K562 (cell line): ENCODE data around the gene NCOA1. TPM values are rescaled to one million over a fixed set of nuclear protein-coding genes. Genes with fewer than 3 reads are reported as not detected.

ENCODE experiments used
- ATAC-seq: fragments of 200-7000 bp; cut with Tn5 transposase; 3 replicates; pipeline ENCODE4 v1.9.1; 2020; ENCODE audit warnings: moderate library complexity
- BruUV-seq: library from RNA; stranded (reverse); fragments of 400-500 nt; replicated peaks from 2 replicates; lab custom pipeline; 2021; lab: Mats Ljungman, UMichigan
- CTCF ChIA-PET: fragments of 300-600 bp; formaldehyde crosslinking; extraction: SDS; loops from one replicate; lab custom pipeline; 2021; ENCODE audit warnings: low intra/inter-chr PET ratio; lab: Yijun Ruan, JAX
- POLR2A ChIA-PET: fragments of 300-600, 350-650 bp; sonication (Branson Sonifier 250); formaldehyde crosslinking; extraction: SDS; loops from one replicate; lab custom pipeline; 2021; ENCODE audit warnings: antibody characterized with exemption, inconsistent platforms; lab: Yijun Ruan, JAX
- DNase-seq, 4 experiments: peaks; one replicate each; pipeline versions ENCODE4 v3.0.0 to v3.0.0-alpha.2; 2011 to 2018; ENCODE audit warnings: low spot score in 3 of 4, mixed read lengths in 3 of 4; ENCODE audit errors: extremely low read depth in 1 of 4
- FAIRE-seq: peaks from 2 replicates; lab custom pipeline; 2011; peaks lifted over from hg19 to GRCh38; lab: Jason Lieb, UNC
- H2AFZ ChIP-seq: 2 replicates; pipeline ENCODE4 v1.6.0; 2011; ENCODE audit warnings: low read depth, low read length, control low read depth, inconsistent platforms
- H3K27ac ChIP-seq: fragments of 200-600 bp; 3 replicates; pipeline ENCODE4 v1.8.0; 2011; ENCODE audit warnings: low read depth, mild to moderate bottlenecking, control low read depth, inconsistent platforms, low read length, moderate library complexity, mixed read lengths; ENCODE audit errors: extremely low read depth
- H3K27me3 ChIP-seq, 2 experiments: fragments of 300-600 bp in 1 of 2; 2 replicates in 1 of 2; 3 replicates in 1 of 2; pipeline versions ENCODE4 v1.6.0 to v1.8.0; 2011; ENCODE audit warnings: inconsistent platforms in 2 of 2, low read length in 2 of 2, mild to moderate bottlenecking in 1 of 2, mixed read lengths in 1 of 2, moderate library complexity in 1 of 2; ENCODE audit not compliant: control insufficient read depth in 2 of 2, insufficient read depth in 2 of 2
- H3K36me3 ChIP-seq: fragments of 300-600 bp; 3 replicates; pipeline ENCODE4 v1.8.0; 2011; ENCODE audit warnings: mild to moderate bottlenecking, low read length, inconsistent platforms; ENCODE audit not compliant: control insufficient read depth, insufficient read depth
- H3K4me1 ChIP-seq, 2 experiments: fragments of 200-600 bp in 1 of 2; replicated peaks in 1 of 2; 2 replicates in 1 of 2; 3 replicates in 1 of 2; pipeline versions ENCODE4 v1.5.1 to v1.8.0; 2011; ENCODE audit warnings: inconsistent platforms in 2 of 2, low read length in 2 of 2, mild to moderate bottlenecking in 1 of 2, mixed read lengths in 1 of 2, moderate library complexity in 1 of 2; ENCODE audit not compliant: control insufficient read depth in 2 of 2, insufficient read depth in 2 of 2
- H3K4me2 ChIP-seq: 2 replicates; pipeline ENCODE4 v1.6.1; 2011; ENCODE audit warnings: low read length, control low read depth, inconsistent platforms, mixed read lengths; ENCODE audit not compliant: insufficient read depth
- H3K4me3 ChIP-seq: fragments of 200-600 bp; sonication (generic), shearing (Covaris generic); 2 replicates; pipeline ENCODE4 v1.5.1; 2016; ENCODE audit warnings: control low read depth, inconsistent platforms
- H3K79me2 ChIP-seq: fragments of 200-600 bp; 3 replicates; pipeline ENCODE4 v1.8.0; 2011; ENCODE audit warnings: low read length, inconsistent platforms; ENCODE audit not compliant: control insufficient read depth, insufficient read depth
- H3K9ac ChIP-seq, 2 experiments: 2 replicates each; pipeline versions ENCODE4 v1.6.0 to v1.6.1; 2011; ENCODE audit warnings: low read depth in 2 of 2, low read length in 2 of 2, control low read depth in 1 of 2, inconsistent platforms in 1 of 2, mild to moderate bottlenecking in 1 of 2, mixed read lengths in 1 of 2; ENCODE audit not compliant: insufficient read depth in 1 of 2
- H3K9me1 ChIP-seq: one replicate; pipeline ENCODE4 v1.6.0; 2011; ENCODE audit warnings: inconsistent platforms, mild to moderate bottlenecking, low read length, moderate library complexity; ENCODE audit not compliant: control insufficient read depth, insufficient read depth
- H3K9me3 ChIP-seq: replicated peaks from 2 replicates; pipeline ENCODE4 v1.5.1; 2011; ENCODE audit warnings: low read depth, low read length, inconsistent platforms; ENCODE audit not compliant: control insufficient read depth, insufficient read depth
- H4K20me1 ChIP-seq: replicated peaks from 2 replicates; pipeline ENCODE4 v1.6.1; 2011; ENCODE audit warnings: low read length, inconsistent platforms, mixed read lengths; ENCODE audit not compliant: control insufficient read depth, insufficient read depth
- EP300 ChIP-seq: IDR thresholded peaks from 2 replicates; pipeline ENCODE4 v1.6.1; 2012; ENCODE audit warnings: low read length, improper control_type of control experiment
- HMG20A ChIP-seq: fragments of 450-650 bp; formaldehyde crosslinking; conservative IDR thresholded peaks from 2 replicates; pipeline ENCODE4 v1.4.0; 2020; ENCODE audit warnings: mild to moderate bottlenecking, mixed read lengths
- HOXB6 ChIP-seq: fragments of 250-450 bp; sonication (Bioruptor Pico); IDR thresholded peaks from 2 replicates; pipeline ENCODE4 v1.5.1; 2022; ENCODE audit warnings: mild to moderate bottlenecking, borderline replicate concordance
- MYNN ChIP-seq, 2 experiments: sonication (generic); formaldehyde crosslinking in 1 of 2; IDR thresholded peaks; 2 replicates each; pipeline versions ENCODE4 v1.5.0 to v1.6.1; 2016 to 2020; ENCODE audit warnings: antibody characterized with exemption in 1 of 2, missing genetic modification reagents in 1 of 2
- PHF21A ChIP-seq: fragments of 450-650 bp; IDR thresholded peaks from 2 replicates; pipeline ENCODE4 v1.6.1; 2017; ENCODE audit warnings: low read depth, borderline replicate concordance
- POLR2AphosphoS5 ChIP-seq: IDR thresholded peaks from 2 replicates; pipeline ENCODE4 v1.6.1; 2011; ENCODE audit warnings: mild to moderate bottlenecking, low read depth, low read length, moderate library complexity; ENCODE audit not compliant: control insufficient read depth, insufficient read depth
- ZFP30 ChIP-seq: fragments of 250-450 bp; sonication (Bioruptor Pico); IDR thresholded peaks from 2 replicates; pipeline ENCODE4 v1.8.0; 2022; ENCODE audit warnings: moderate library complexity, mild to moderate bottlenecking, inconsistent platforms, borderline replicate concordance
- WGBS: fragments of 100-300 bp; shearing (Covaris generic); methylation state at CpG from one replicate; pipeline ENCODE4 v1.1.6; 2016; ENCODE audit warnings: low coverage, mixed read lengths; ENCODE audit not compliant: insufficient coverage; ENCODE audit errors: missing lambda C conversion rate; 5-methylcytosine and 5-hydroxymethylcytosine counted together
- in situ Hi-C: fragments of 300-500 bp; cut with MboI; formaldehyde crosslinking; loops from 4 replicates; pipeline ENCODE4 v1.15.0; 2018; ENCODE audit warnings: inconsistent platforms, mixed read lengths
- intact Hi-C: fragments of 100-400 bp; cut with micrococcal nuclease; formaldehyde crosslinking; loops from 2 replicates; pipeline ENCODE4 v1.14.2; 2022
- polyA plus RNA-seq, 8 experiments: library from polyadenylated mRNA; depleted of rRNA in 4 of 8; stranded (reverse) in 5 of 8; unstranded in 3 of 8; fragments of >200 nt; fragmentation: Nextera tagmentation in 2 of 8; fragmentation: Illumina TruSeq in 1 of 8; extraction: Ambion mirVana in 2 of 8; extraction: Trizol in 1 of 8; gene quantifications; 2 replicates each; pipeline versions ENCODE4 v1.2.1 to v1.2.3, GENCODE V29; 2011 to 2014; ENCODE audit warnings: inconsistent platforms in 1 of 8, missing spikeins in 1 of 8
- total RNA-seq, 7 experiments: library from RNA; depleted of rRNA in 6 of 7; stranded (reverse); fragments of >200 nt in 6 of 7; fragmentation: Illumina TruSeq in 2 of 7; extraction: Trizol in 2 of 7; gene quantifications; 2 replicates each; pipeline versions ENCODE4 v1.2.1 to v1.2.3, GENCODE V29; 2011 to 2021; ENCODE audit warnings: low replicate concordance in 1 of 7

Gene NCOA1
- total and polyA plus RNA-seq, 9 of the 15 experiments (the other 6 are each of a cell fraction or from before 2014, with no cell fraction given), result 4.9 to 25.7 (median 17.0) TPM

DNA sequence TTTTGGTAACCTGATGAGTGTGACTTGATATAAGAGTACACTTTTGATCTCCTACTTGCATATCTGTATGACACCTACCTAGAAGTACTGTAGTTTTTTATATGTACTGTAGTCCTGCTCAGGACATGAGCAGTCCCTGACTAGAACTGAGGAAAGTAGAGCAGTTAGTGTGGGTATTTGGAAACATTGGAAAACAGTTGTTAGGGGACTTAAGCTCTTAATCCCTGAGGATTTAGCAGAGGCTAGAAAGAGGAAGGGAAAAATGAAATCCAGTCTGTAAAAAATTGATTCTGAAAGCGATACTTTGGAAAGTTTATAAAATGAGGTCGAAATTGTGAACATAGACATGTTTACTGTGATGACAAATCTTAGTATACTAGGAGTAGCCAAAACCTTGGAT lies 125.6 kb downstream of the NCOA1 start:
- TF ChIP-seq HOXB6 (CRISPR knock-in tag) (no peak), HMG20A (no peak), EP300 (no peak), PHF21A (no peak), ZFP30 (CRISPR knock-in tag) (no peak), MYNN (IDR thresholded peaks at IDR 0.05) (no peak), MYNN (CRISPR knock-in tag; IDR thresholded peaks at IDR 0.05) (no peak), POLR2AphosphoS5 (no peak)
- Histone ChIP-seq H3K4me1 (peaks cover 2 to 3% of the 10 kb centered on the region in 2 experiments; a peak in 3 of 5 replicates), H4K20me1 (no peaks in the 10 kb centered on the region), H3K27me3 (no peaks in the 10 kb centered on the region), H3K9me1 (no peaks in the 10 kb centered on the region), H3K27ac (no peak overlapping the region), H3K4me2 (no peak overlapping the region), H3K36me3 (no peaks in the 10 kb centered on the region), H3K79me2 (no peaks in the 10 kb centered on the region), H3K9ac (no peak overlapping the region), H3K9me3 (no peaks in the 10 kb centered on the region), H3K4me3 (no peak overlapping the region), H2AFZ (no peak overlapping the region)
- intact Hi-C loops (no loop called here), in situ Hi-C loops (no loop called here)
- DNase-seq, result no peak
- CTCF ChIA-PET, result interaction anchor here (0.7 kb wide), 1 partner anchor 196 kb away, joined by 3 read pairs; no protein-coding TSS in a partner anchor
- no TSS peak for BruUV-seq
- ATAC-seq, result no peak
- FAIRE-seq, result no peak
- 62% methylated on average over 2 of the region's 2 CpGs for WGBS
- POLR2A ChIA-PET, result interaction anchor here (0.5 kb wide), 1 partner anchor 114 kb away, joined by 3 read pairs; no protein-coding TSS in a partner anchor
